ENCODE results near the gene RNF123.

The RNF123 gene

GRCh38 chr3:49717211-49717958 lies 28.0 kb downstream of the RNF123 start:
- H3K27ac ChIP-seq: no peak overlapping the region
- no peaks in the 10 kb centered on the region for H3K27me3 ChIP-seq (ENCODE audit: insufficient read depth, low read depth, severe bottlenecking)
- no peak for DNase-seq
- H3K4me3 ChIP-seq (ENCODE audit: low read depth, low read length): no peak overlapping the region
- H3K9me3 ChIP-seq (ENCODE audit: severe bottlenecking): no peaks in the 10 kb centered on the region
- peaks cover 36% of the 10 kb centered on the region for H3K36me3 ChIP-seq
- TF ChIP-seq CTCF (IDR thresholded peaks at IDR 0.05; ENCODE audit: low read depth, low read length): no peak

- H3K36me3 ChIP-seq: peaks cover 42% of the 10 kb centered on the region
- no peaks in the 10 kb centered on the region for H3K9me3 ChIP-seq (ENCODE audit: severe bottlenecking)
- H3K27ac ChIP-seq: no peak overlapping the region
- no peak for DNase-seq
- no peak overlapping the region for H3K4me3 ChIP-seq (ENCODE audit: low read depth, low read length)
- H3K27me3 ChIP-seq (ENCODE audit: insufficient read depth, low read depth, severe bottlenecking): no peaks in the 10 kb centered on the region
- TF ChIP-seq CTCF (IDR thresholded peaks at IDR 0.05; ENCODE audit: low read depth, low read length): no peak
Measured at GRCh38 chr3:49717959-49718857, 28.9 kb downstream of the RNF123 start.

GRCh38 chr3:49718858-49719213 lies 29.5 kb downstream of the RNF123 start:
- peaks cover 46% of the 10 kb centered on the region for H3K36me3 ChIP-seq
- no peaks in the 10 kb centered on the region for H3K9me3 ChIP-seq (ENCODE audit: severe bottlenecking)
- no peak for DNase-seq
- peak overlapping the region; percentile 38 for H3K27ac ChIP-seq
- no peak for TF ChIP-seq CTCF (IDR thresholded peaks at IDR 0.05; ENCODE audit: low read depth, low read length)
- H3K4me3 ChIP-seq (ENCODE audit: low read depth, low read length): peak overlapping the region; percentile 46
- no peaks in the 10 kb centered on the region for H3K27me3 ChIP-seq (ENCODE audit: insufficient read depth, low read depth, severe bottlenecking)

GRCh38 chr3:49719214-49719884 lies 30.0 kb downstream of the RNF123 start, which contains the start of gene AMIGO3:
AMIGO3 (minus strand) TSS chr3:49719684; CDS start chr3:49719465, 219 bp downstream.
- Histone ChIP-seq H3K27me3 (ENCODE audit: insufficient read depth, low read depth, severe bottlenecking) (no peaks in the 10 kb centered on the region), H3K4me3 (ENCODE audit: low read depth, low read length) (peak within 1 kb of the TSS; percentile 46), H3K36me3 (peaks cover 46% of the 10 kb centered on the region), H3K27ac (peak within 1 kb of the TSS; percentile 38), H3K9me3 (ENCODE audit: severe bottlenecking) (no peaks in the 10 kb centered on the region)
- DNase-seq: peak; percentile 96
- peak; percentile 85 for TF ChIP-seq CTCF (IDR thresholded peaks at IDR 0.05; ENCODE audit: low read depth, low read length)

- no peak for TF ChIP-seq CTCF (IDR thresholded peaks at IDR 0.05; ENCODE audit: low read depth, low read length)
- no peak overlapping the region for H3K27ac ChIP-seq
- no peaks in the 10 kb centered on the region for H3K27me3 ChIP-seq (ENCODE audit: insufficient read depth, low read depth, severe bottlenecking)
- no peak overlapping the region for H3K4me3 ChIP-seq (ENCODE audit: low read depth, low read length)
- H3K9me3 ChIP-seq (ENCODE audit: severe bottlenecking): no peaks in the 10 kb centered on the region
- no peak for DNase-seq
- peaks cover 47% of the 10 kb centered on the region for H3K36me3 ChIP-seq
Measured at GRCh38 chr3:49720855-49721595, 31.7 kb downstream of the RNF123 start.
